GM12873 (cell line): ENCODE data around the gene OMA1.

Source experiments
- CTCF ChIP-seq: IDR thresholded peaks from 2 replicates; pipeline ENCODE4 v1.5.1; 2012; ENCODE audit warnings: low read depth, mild to moderate bottlenecking, moderate library complexity, low read length, control low read depth; ENCODE audit not compliant: insufficient read depth; ENCODE audit errors: missing control alignments

The OMA1 gene

GRCh38 chr1:58586271-58586670, 39.7 kb upstream of the OMA1 start:
- TF ChIP-seq CTCF: no peak

GRCh38 chr1:58585581-58586151, 39.1 kb upstream of the OMA1 start:
- TF ChIP-seq CTCF: no peak

- TF ChIP-seq CTCF: no peak
Observed at GRCh38 chr1:58585166-58585565, 38.6 kb upstream of the OMA1 start.

GRCh38 chr1:58584082-58584895, 37.8 kb upstream of the OMA1 start:
- no peak for TF ChIP-seq CTCF

GRCh38 chr1:58583496-58583895, 37.0 kb upstream of the OMA1 start:
- no peak for TF ChIP-seq CTCF

- no peak for TF ChIP-seq CTCF
Observed at GRCh38 chr1:58581641-58582040, 35.1 kb upstream of the OMA1 start.

GRCh38 chr1:58580186-58580585, 33.7 kb upstream of the OMA1 start:
- TF ChIP-seq CTCF: no peak
